Ovary (tissue), 9 donors: ENCODE measurements around the gene SORCS3. TPM values are rescaled to one million over a fixed set of nuclear protein-coding genes. Genes with fewer than 3 reads are reported as not detected.

ENCODE experiments used
- DNase-seq, 5 donors: peaks; one replicate each; pipeline ENCODE4 v3.0.0-alpha.2; 2019 to 2020
- H3K27ac ChIP-seq, 2 donors: fragments of 200-600 bp; one replicate each; pipeline versions ENCODE4 v1.5.1 to v1.8.0; 2019 to 2022
- H3K27me3 ChIP-seq: fragments of 200-600 bp; one replicate; pipeline ENCODE4 v1.8.0; 2022
- H3K36me3 ChIP-seq: fragments of 200-600 bp; sonication (generic); one replicate; pipeline ENCODE4 v1.5.1; 2019
- H3K4me1 ChIP-seq: one replicate; pipeline ENCODE4 v1.8.1; 2013; ENCODE audit warnings: mild to moderate bottlenecking, moderate library complexity; ENCODE audit not compliant: insufficient read depth
- H3K4me3 ChIP-seq: fragments of 200-600 bp; sonication (generic); one replicate; pipeline ENCODE4 v1.5.1; 2017
- H3K9me3 ChIP-seq, 2 donors: fragments of 200-600 bp in 1 of 2; sonication (generic) in 1 of 2; one replicate each; pipeline versions ENCODE4 v1.5.1 to v1.8.1; 2013 to 2019; ENCODE audit warnings: mild to moderate bottlenecking in 1 of 2, moderate library complexity in 1 of 2
- CTCF ChIP-seq, 3 donors: fragments of 450-650 bp in 2 of 3; fragments of 200-600 bp in 1 of 3; IDR thresholded peaks; one replicate each; pipeline versions ENCODE4 v1.5.1 to v1.8.0; 2016 to 2022; ENCODE audit warnings: antibody characterized with exemption in 3 of 3, mild to moderate bottlenecking in 1 of 3
- EP300 ChIP-seq: sonication (generic); formaldehyde crosslinking; IDR thresholded peaks from one replicate; pipeline ENCODE4 v1.6.1; 2017; ENCODE audit warnings: antibody characterized with exemption
- POLR2A ChIP-seq: fragments of 450-650 bp; IDR thresholded peaks from one replicate; pipeline ENCODE4 v1.6.1; 2017; ENCODE audit warnings: antibody characterized with exemption, mild to moderate bottlenecking, moderate library complexity
- WGBS, 3 donors: extraction: QIAGEN DNeasy Blood & Tissue Kit in 1 of 3; methylation state at CpG; one replicate each; pipeline versions ENCODE4 v1.1.5 to v1.1.7; 2013 to 2017; 5-methylcytosine and 5-hydroxymethylcytosine counted together
- intact Hi-C, 4 donors: fragments of 100-400 bp; cut with DNase I; formaldehyde crosslinking; loops; one replicate each; pipeline versions ENCODE4 v1.11.0 to v1.15.1; 2022 to 2023
- polyA plus RNA-seq, 2 donors: library from polyadenylated mRNA; stranded (reverse); fragments of 200-250 nt in 1 of 2; fragments of 350-450 nt in 1 of 2; fragmentation: Illumina TruSeq in 1 of 2; extraction: RNeasy Lipid Tissue Mini Kit (QIAGEN cat#74804) in 1 of 2; gene quantifications; one replicate each; pipeline ENCODE4 v1.2.3, GENCODE V29; 2013 to 2014
- total RNA-seq, 7 donors: library from RNA; depleted of rRNA in 2 of 7; stranded (reverse); fragments of >200 nt in 2 of 7; fragmentation: NEBNext Ultra II Directional in 3 of 7; extraction: Animal tissue kit (Norgen Biotek cat#: 25700) in 3 of 7; gene quantifications; one replicate each; pipeline versions ENCODE4 v1.1.0 to v1.2.4, GENCODE V29; 2016 to 2023
- donor health status: DM: no; HTN: no; CAD: no; lungs with moderate emphysema.
- donor health status: DM: no; HTN: no; CAD: no.
- donor health status: Bipolar disorder and iron deficiency.
- donor health status: DM: yes; HTN: yes; CAD: no.
- donor health status: DM: no; HTN: no; CAD: no.
- donor health status: DM: yes; HTN: yes; CAD: no.

SORCS3 gene
- total and polyA plus RNA-seq, 9 donors = 0.07 to 4.5 (median 0.79) TPM; not detected in 1

GRCh38 chr10:104665174-104665573 is 24.1 kb downstream of the SORCS3 start:
- H3K27me3 ChIP-seq = no peaks in the 10 kb centered on the region
- H3K4me1 ChIP-seq = no peaks in the 10 kb centered on the region
- no peak overlapping the region for H3K27ac ChIP-seq
- intact Hi-C loops = no loop called here
- 63 to 76% (median 69%) methylated on average over 4 of the region's 4 CpGs for WGBS, 3 donors
- H3K36me3 ChIP-seq = no peaks in the 10 kb centered on the region
- TF ChIP-seq EP300 (no peak), CTCF (IDR thresholded peaks at IDR 0.05) (no peak), POLR2A (no peak)
- no peaks in the 10 kb centered on the region for H3K9me3 ChIP-seq
- no peak overlapping the region for H3K4me3 ChIP-seq
- no peak for DNase-seq

- Histone ChIP-seq H3K4me3 (no peak overlapping the region), H3K4me1 (no peaks in the 10 kb centered on the region), H3K36me3 (no peaks in the 10 kb centered on the region), H3K27me3 (no peaks in the 10 kb centered on the region), H3K9me3 (no peaks in the 10 kb centered on the region), H3K27ac (no peak overlapping the region)
- intact Hi-C loops = no loop called here
- no peak for DNase-seq
- 72 to 76% (median 73%) methylated on average over 5 of the region's 5 CpGs for WGBS, 3 donors
- TF ChIP-seq EP300 (no peak), CTCF (IDR thresholded peaks at IDR 0.05) (no peak), POLR2A (no peak)
Observed at GRCh38 chr10:104666106-104666505, 25.0 kb downstream of the SORCS3 start.

DNA sequence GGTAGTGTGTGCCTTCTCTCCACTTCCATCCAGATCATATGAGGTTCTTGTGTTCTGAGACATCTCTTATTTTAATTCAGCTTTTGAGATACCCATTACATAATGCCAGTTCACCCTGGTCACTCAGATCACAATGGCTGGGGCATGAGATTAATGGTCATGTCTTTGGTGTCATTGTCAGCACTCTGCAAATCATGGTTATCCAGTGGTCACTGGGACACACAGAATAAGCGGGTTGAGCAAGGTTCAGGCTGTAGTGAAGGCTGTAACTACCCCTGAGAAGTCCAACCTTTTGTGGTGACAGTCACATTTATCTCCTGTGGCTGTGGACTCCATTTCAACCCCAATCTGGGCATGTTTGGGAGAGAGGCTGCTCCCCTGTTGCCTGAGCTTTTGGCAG is 35.8 kb downstream of the SORCS3 start:
- Histone ChIP-seq H3K27me3 (no peaks in the 10 kb centered on the region), H3K36me3 (no peaks in the 10 kb centered on the region), H3K4me3 (no peak overlapping the region), H3K9me3 (no peaks in the 10 kb centered on the region), H3K4me1 (no peaks in the 10 kb centered on the region), H3K27ac (no peak overlapping the region)
- 70 to 93% (median 76%) methylated on average over 1 of the region's 1 CpG for WGBS, 3 donors
- intact Hi-C loops = no loop called here
- DNase-seq = no peak
- TF ChIP-seq CTCF (IDR thresholded peaks at IDR 0.05) = no peak
- TF ChIP-seq EP300 = no peak
- TF ChIP-seq POLR2A = no peak

GRCh38 chr10:104678658-104679057 is 37.6 kb downstream of the SORCS3 start:
- Histone ChIP-seq H3K36me3 (no peaks in the 10 kb centered on the region), H3K4me3 (no peak overlapping the region), H3K27me3 (no peaks in the 10 kb centered on the region), H3K9me3 (no peaks in the 10 kb centered on the region), H3K4me1 (no peaks in the 10 kb centered on the region), H3K27ac (no peak overlapping the region)
- TF ChIP-seq EP300 = no peak
- DNase-seq = no peak
- intact Hi-C loops = no loop called here

DNA sequence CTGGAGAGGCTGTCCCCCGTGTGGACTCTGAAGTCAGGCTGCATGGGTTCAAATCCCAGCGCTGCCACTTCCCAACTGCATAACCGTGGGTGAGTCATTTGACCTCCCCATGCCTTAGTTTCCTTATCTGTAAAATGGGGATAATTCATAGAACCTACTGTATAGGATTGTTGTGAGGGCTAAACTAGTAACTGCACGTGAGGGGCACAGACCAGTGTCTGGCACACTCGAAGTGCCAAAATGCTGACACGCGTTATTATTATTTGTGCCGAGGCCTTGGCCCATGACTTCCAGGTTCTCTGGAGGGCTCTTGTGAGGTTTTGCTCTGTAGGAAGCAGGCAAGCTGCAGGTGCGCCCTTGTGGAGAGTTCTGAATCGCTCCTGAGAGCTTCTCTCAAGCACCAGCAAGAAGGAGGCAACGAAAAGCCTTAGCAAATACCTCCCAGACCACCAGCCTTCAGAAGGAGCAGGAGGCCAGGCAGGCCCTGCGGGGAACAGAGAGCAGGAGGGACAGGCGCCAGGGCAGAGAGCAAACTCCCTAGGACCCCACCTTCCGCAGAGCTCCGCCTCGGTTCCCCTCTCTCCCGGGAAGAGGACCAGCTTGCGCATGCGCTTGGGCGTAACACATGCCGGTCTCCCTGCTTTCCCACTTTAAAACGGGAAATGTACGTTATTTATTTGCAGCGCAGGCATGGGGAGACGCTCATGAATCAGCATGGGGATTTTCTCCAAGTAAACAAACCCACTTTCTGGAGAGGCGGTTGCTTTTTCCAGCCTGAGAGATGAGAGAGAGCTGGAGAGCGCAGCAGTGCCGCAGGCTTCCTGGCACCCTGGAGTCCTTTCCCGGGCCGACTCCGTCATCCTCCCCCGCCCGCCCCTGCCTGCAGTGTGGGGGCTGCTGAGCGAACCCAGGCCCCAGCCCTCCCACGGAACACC is 39.6 kb downstream of the SORCS3 start:
- 8 to 15% (median 9%) methylated on average over 34 to 35 of the region's 35 CpGs for WGBS, 3 donors
- Histone ChIP-seq H3K9me3 (no peaks in the 10 kb centered on the region), H3K36me3 (no peaks in the 10 kb centered on the region), H3K27ac (no peak overlapping the region), H3K4me3 (no peak overlapping the region), H3K27me3 (no peaks in the 10 kb centered on the region), H3K4me1 (no peaks in the 10 kb centered on the region)
- TF ChIP-seq CTCF (IDR thresholded peaks at IDR 0.05) = no peak
- TF ChIP-seq EP300 = no peak
- TF ChIP-seq POLR2A = no peak
- intact Hi-C loops = no loop called here
- DNase-seq = peak in 4 of 5 donors; percentile 24 to 69 (median 48)
